ENCODE data around the gene ERC2. TPM values are rescaled to one million over a fixed set of nuclear protein-coding genes. Genes with fewer than 3 reads are reported as not detected.

Gene ERC2
- total RNA-seq, 2 donors from 2014 or later: 0.21 TPM; not detected in 1

- Mint-ChIP-seq H3K4me1 (no peaks in the 10 kb centered on the region), H3K27me3 (peaks cover 80% of the 10 kb centered on the region), H3K27ac (no peak overlapping the region), H3K36me3 (ENCODE audit: low read depth) (no peaks in the 10 kb centered on the region), H3K4me3 (peak overlapping the region; percentile 46)
- DNase-seq (no peak), ATAC-seq (peak; percentile 62)
- H3K9me3 ChIP-seq (ENCODE audit: control insufficient read depth, low read length, poor library complexity, severe bottlenecking): no peaks in the 10 kb centered on the region
Measured at GRCh38 chr3:56467108-56467507, 1.2 kb downstream of the ERC2 start.

- H3K9me3 ChIP-seq (ENCODE audit: control insufficient read depth, low read length, poor library complexity, severe bottlenecking): no peaks in the 10 kb centered on the region
- H3K27ac Mint-ChIP-seq: no peak overlapping the region
- peaks cover 63% of the 10 kb centered on the region for H3K27me3 Mint-ChIP-seq
- H3K36me3 Mint-ChIP-seq (ENCODE audit: low read depth): no peaks in the 10 kb centered on the region
- H3K4me3 Mint-ChIP-seq: no peak overlapping the region
- no peak for ATAC-seq
- DNase-seq: no peak
- no peaks in the 10 kb centered on the region for H3K4me1 Mint-ChIP-seq
Measured at GRCh38 chr3:56459719-56460118, 8.5 kb downstream of the ERC2 start.

DNA sequence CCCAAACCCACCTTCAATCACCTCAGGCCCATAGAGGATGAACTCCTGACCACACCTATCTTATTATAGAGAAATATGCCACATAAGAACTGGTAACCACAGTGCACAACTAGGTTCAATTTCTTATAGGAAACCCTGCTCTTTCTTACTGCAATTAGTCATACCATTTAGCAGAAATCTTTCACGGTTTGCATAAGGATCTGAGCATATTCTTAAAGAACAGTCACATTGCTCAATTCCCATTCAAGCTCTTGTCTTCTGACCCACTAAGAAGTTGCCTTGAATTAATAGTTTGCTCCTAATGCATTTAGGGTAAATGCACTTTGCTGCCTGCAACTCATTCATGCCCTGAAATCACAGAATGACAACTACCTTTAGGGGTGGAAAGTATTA lies 9.2 kb downstream of the ERC2 start:
- Mint-ChIP-seq H3K4me3 (no peak overlapping the region), H3K36me3 (ENCODE audit: low read depth) (no peaks in the 10 kb centered on the region), H3K27me3 (peaks cover 57% of the 10 kb centered on the region), H3K4me1 (no peaks in the 10 kb centered on the region), H3K27ac (no peak overlapping the region)
- H3K9me3 ChIP-seq (ENCODE audit: control insufficient read depth, low read length, poor library complexity, severe bottlenecking): no peaks in the 10 kb centered on the region
- ATAC-seq (no peak), DNase-seq (no peak)

DNA sequence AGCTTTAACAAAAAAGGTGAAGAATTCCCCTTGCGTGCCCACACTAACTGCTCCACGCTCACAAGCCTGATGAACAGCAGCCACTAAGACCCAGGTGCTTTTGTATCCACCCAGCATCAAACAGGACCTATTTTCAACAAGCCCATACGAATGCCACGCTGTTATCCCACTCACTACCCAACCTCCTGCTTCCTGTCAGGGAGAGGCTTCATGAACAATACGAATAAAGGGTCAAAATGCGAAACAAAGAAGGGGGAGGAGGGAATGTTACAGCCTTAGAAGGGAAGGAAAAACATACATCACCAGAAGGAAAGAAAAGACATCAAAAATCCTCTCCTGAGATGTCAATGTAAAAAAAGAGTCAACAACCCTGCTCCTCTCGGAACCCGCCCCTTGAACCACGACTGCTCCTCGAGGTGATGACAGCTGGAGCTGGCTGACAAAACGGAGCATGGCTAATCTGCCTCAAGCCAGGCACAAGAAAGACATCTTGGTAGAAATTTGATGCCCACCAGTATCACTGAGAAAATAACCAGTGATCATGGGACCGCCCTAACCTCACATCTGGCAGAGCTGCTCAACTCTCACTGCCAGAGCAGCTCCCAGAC lies 9.7 kb downstream of the ERC2 start:
- ATAC-seq (no peak), DNase-seq (no peak)
- H3K9me3 ChIP-seq (ENCODE audit: control insufficient read depth, low read length, poor library complexity, severe bottlenecking): no peaks in the 10 kb centered on the region
- no peak overlapping the region for H3K27ac Mint-ChIP-seq
- no peaks in the 10 kb centered on the region for H3K4me1 Mint-ChIP-seq
- no peaks in the 10 kb centered on the region for H3K36me3 Mint-ChIP-seq (ENCODE audit: low read depth)
- no peak overlapping the region for H3K4me3 Mint-ChIP-seq
- H3K27me3 Mint-ChIP-seq: peaks cover 55% of the 10 kb centered on the region

DNA sequence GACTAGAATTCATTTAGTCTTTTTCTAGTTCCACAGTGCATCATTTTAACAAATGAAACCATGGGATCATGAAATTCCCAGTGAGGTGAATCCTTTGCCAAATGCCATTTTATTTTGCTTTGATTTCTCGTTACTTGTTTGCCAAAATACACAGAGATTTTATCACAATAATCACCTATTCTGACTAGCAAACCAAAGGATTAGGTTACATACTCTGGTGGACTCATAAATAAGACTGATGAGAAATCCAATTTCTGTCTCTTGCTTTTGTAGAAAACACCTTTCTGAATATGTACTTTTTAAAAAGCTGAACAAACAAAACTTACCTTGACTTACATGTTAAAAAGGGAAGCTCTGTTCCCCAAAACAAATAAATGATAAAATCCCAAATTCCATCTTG lies 12.2 kb downstream of the ERC2 start:
- Mint-ChIP-seq H3K27ac (no peak overlapping the region), H3K27me3 (peaks cover 59% of the 10 kb centered on the region), H3K4me1 (no peaks in the 10 kb centered on the region), H3K36me3 (ENCODE audit: low read depth) (no peaks in the 10 kb centered on the region), H3K4me3 (no peak overlapping the region)
- DNase-seq (no peak), ATAC-seq (no peak)
- no peaks in the 10 kb centered on the region for H3K9me3 ChIP-seq (ENCODE audit: control insufficient read depth, low read length, poor library complexity, severe bottlenecking)

- ATAC-seq: no peak
Measured at GRCh38 chr3:56453011-56453410, 15.3 kb downstream of the ERC2 start.

DNA sequence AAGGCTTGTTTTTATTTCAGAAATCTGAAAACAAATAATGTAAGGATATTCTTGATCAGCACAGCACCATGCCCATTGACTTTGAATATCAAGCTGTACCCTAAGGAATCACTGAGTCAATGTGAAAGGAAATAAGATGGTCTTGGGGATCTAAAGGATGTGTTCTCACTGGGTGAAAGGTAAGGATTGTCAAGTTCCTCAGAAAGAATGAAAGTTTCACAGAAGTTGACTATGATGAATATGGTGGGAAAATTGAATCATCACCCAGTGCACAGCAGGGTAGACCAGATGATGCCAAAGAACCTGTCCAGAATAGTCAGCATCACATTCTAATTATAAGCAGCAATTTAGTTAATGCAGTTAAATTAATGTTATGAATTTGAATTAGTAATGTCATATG lies 16.2 kb downstream of the ERC2 start:
- Mint-ChIP-seq H3K4me1 (no peaks in the 10 kb centered on the region), H3K36me3 (ENCODE audit: low read depth) (no peaks in the 10 kb centered on the region), H3K27me3 (peaks cover 59% of the 10 kb centered on the region), H3K4me3 (no peak overlapping the region), H3K27ac (no peak overlapping the region)
- H3K9me3 ChIP-seq (ENCODE audit: control insufficient read depth, low read length, poor library complexity, severe bottlenecking): no peaks in the 10 kb centered on the region
- no peak for DNase-seq
- no peak for ATAC-seq

More at GRCh38 chr3:56453011-56453410, 15.3 kb downstream of the ERC2 start:
- H3K9me3 ChIP-seq (ENCODE audit: control insufficient read depth, low read length, poor library complexity, severe bottlenecking): no peaks in the 10 kb centered on the region
- Mint-ChIP-seq H3K4me3 (no peak overlapping the region), H3K27me3 (peaks cover 63% of the 10 kb centered on the region), H3K36me3 (ENCODE audit: low read depth) (no peaks in the 10 kb centered on the region), H3K27ac (no peak overlapping the region), H3K4me1 (no peaks in the 10 kb centered on the region)
- DNase-seq: no peak

DNA sequence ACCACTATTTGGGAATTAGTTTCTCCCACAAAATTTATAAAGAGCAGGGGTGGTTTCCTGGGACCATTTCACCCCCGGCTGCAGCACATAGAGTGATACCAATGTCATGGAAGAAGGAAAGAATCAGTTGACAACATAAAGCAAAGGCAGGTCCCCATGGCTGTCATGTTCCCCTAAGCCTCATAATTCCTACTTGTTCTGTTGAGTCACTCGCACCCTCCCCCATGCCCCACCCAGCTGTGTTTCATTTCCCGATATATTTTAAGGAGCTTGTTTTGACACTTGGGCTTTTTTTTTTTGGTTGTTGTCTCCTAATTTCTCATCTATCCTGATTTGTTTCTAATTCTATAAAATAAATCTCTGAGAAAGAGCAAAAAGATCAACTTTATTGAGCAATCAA lies 24.9 kb downstream of the ERC2 start:
- ATAC-seq (no peak), DNase-seq (no peak)
- no peak overlapping the region for H3K4me3 Mint-ChIP-seq
- H3K27me3 Mint-ChIP-seq: peaks cover 30% of the 10 kb centered on the region
- H3K9me3 ChIP-seq (ENCODE audit: control insufficient read depth, low read length, poor library complexity, severe bottlenecking): no peaks in the 10 kb centered on the region
- no peak overlapping the region for H3K27ac Mint-ChIP-seq
- no peaks in the 10 kb centered on the region for H3K36me3 Mint-ChIP-seq (ENCODE audit: low read depth)
- no peaks in the 10 kb centered on the region for H3K4me1 Mint-ChIP-seq

DNA sequence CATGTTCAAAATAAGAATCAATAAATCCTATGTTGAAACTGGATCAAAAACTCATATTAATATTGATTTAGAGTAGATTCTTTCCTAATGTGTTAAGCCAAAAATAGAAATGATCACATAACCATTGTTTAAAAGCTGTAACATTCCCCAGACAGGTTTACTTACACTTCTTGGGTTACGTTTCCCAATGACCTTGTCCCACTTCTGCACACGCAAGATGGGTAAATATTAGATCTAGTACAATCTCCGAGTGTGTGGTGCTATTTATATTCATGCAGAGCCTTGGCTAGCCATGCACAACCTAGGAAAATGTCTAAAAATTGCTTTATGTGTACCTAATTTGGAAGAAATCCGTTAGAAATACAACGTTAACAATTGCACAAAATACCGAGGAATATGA lies 39.6 kb downstream of the ERC2 start:
- H3K4me3 Mint-ChIP-seq: no peak overlapping the region
- H3K27me3 Mint-ChIP-seq: peaks cover 27% of the 10 kb centered on the region
- ATAC-seq (no peak), DNase-seq (no peak)
- H3K9me3 ChIP-seq (ENCODE audit: control insufficient read depth, low read length, poor library complexity, severe bottlenecking): no peaks in the 10 kb centered on the region
- H3K36me3 Mint-ChIP-seq (ENCODE audit: low read depth): no peaks in the 10 kb centered on the region
- H3K27ac Mint-ChIP-seq: no peak overlapping the region
- no peaks in the 10 kb centered on the region for H3K4me1 Mint-ChIP-seq

DNA sequence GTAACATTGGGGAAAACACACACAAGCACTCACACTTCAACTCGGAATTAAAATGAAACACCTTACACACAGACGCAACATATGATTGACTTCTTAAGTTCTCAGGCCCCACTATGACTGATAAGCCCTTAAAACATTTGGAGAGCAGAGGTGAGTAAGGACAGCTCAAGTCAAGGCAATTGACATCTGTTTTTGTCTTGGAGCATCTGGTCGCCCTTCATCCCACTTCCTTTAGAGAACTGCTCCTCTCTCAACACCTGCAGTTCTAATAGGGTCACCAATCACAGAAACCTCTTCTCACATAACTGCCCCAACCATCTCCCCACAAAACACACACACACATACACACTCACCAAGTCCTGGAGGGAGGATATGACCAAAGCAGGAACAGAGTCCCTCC lies 43.4 kb downstream of the ERC2 start:
- no peaks in the 10 kb centered on the region for H3K9me3 ChIP-seq (ENCODE audit: control insufficient read depth, low read length, poor library complexity, severe bottlenecking)
- Mint-ChIP-seq H3K4me1 (no peaks in the 10 kb centered on the region), H3K4me3 (no peak overlapping the region), H3K36me3 (ENCODE audit: low read depth) (no peaks in the 10 kb centered on the region), H3K27me3 (peaks cover 18% of the 10 kb centered on the region), H3K27ac (no peak overlapping the region)
- ATAC-seq: no peak
- no peak for DNase-seq

DNA sequence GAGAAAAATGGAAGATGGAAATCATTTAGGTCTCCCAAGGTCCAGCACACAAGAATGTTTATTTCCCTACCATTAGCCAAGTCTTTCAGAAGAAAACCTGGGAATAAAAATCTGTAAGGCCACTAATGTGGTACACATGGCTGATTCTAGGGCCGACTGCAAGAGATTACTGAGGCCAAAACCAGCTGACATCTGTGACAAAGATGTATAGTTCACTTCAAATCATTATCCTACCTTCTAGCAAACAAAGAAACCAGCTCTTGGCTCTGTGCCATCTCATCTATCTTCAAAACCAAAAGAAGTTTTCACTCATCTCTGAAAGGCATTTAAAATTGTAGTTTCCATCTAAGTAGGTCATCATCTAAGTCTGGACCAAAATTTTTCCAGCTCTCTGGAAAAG lies 43.9 kb downstream of the ERC2 start:
- no peak overlapping the region for H3K27ac Mint-ChIP-seq
- H3K36me3 Mint-ChIP-seq (ENCODE audit: low read depth): no peaks in the 10 kb centered on the region
- no peak overlapping the region for H3K4me3 Mint-ChIP-seq
- H3K9me3 ChIP-seq (ENCODE audit: control insufficient read depth, low read length, poor library complexity, severe bottlenecking): no peaks in the 10 kb centered on the region
- no peaks in the 10 kb centered on the region for H3K4me1 Mint-ChIP-seq
- ATAC-seq (no peak), DNase-seq (no peak)
- peaks cover 18% of the 10 kb centered on the region for H3K27me3 Mint-ChIP-seq

GRCh38 chr3:56423661-56424099 lies 44.6 kb downstream of the ERC2 start:
- no peaks in the 10 kb centered on the region for H3K4me1 Mint-ChIP-seq
- peaks cover 18% of the 10 kb centered on the region for H3K27me3 Mint-ChIP-seq
- H3K36me3 Mint-ChIP-seq (ENCODE audit: low read depth): no peaks in the 10 kb centered on the region
- H3K27ac Mint-ChIP-seq: no peak overlapping the region
- ATAC-seq (no peak), DNase-seq (no peak)
- H3K4me3 Mint-ChIP-seq: no peak overlapping the region
- H3K9me3 ChIP-seq (ENCODE audit: control insufficient read depth, low read length, poor library complexity, severe bottlenecking): no peaks in the 10 kb centered on the region

GRCh38 chr3:56422316-56422715 lies 46.0 kb downstream of the ERC2 start:
- H3K9me3 ChIP-seq (ENCODE audit: control insufficient read depth, low read length, poor library complexity, severe bottlenecking): no peaks in the 10 kb centered on the region
- peaks cover 8% of the 10 kb centered on the region for H3K27me3 Mint-ChIP-seq
- no peak overlapping the region for H3K27ac Mint-ChIP-seq
- no peaks in the 10 kb centered on the region for H3K36me3 Mint-ChIP-seq (ENCODE audit: low read depth)
- ATAC-seq (no peak), DNase-seq (no peak)
- no peak overlapping the region for H3K4me3 Mint-ChIP-seq
- H3K4me1 Mint-ChIP-seq: no peaks in the 10 kb centered on the region

- H3K27me3 Mint-ChIP-seq: peaks cover 5% of the 10 kb centered on the region
- no peak for ATAC-seq
Measured at GRCh38 chr3:56421205-56421604, 47.1 kb downstream of the ERC2 start.

More at GRCh38 chr3:56421205-56421604, 47.1 kb downstream of the ERC2 start:
- Mint-ChIP-seq H3K4me1 (no peaks in the 10 kb centered on the region), H3K36me3 (ENCODE audit: low read depth) (no peaks in the 10 kb centered on the region), H3K27ac (no peak overlapping the region), H3K4me3 (no peak overlapping the region)
- H3K9me3 ChIP-seq (ENCODE audit: control insufficient read depth, low read length, poor library complexity, severe bottlenecking): no peaks in the 10 kb centered on the region
- DNase-seq: no peak

Measured in T-helper 17 cell (primary cell).